SK-N-MC (cell line): ENCODE results near the gene NCAPG2.

Experiments used
- EZH2 ChIP-seq: fragments of 200-600 bp; sonication (generic); IDR thresholded peaks from one replicate; pipeline ENCODE4 v1.6.1; 2017; ENCODE audit warnings: antibody characterized with exemption
- FOXP2 ChIP-seq: optimal IDR thresholded peaks from 2 replicates; pipeline ENCODE3; 2011; ENCODE audit warnings: mild to moderate bottlenecking, moderate library complexity; ENCODE audit not compliant: insufficient read depth; ENCODE audit errors: extremely low read length, control extremely low read depth
- POLR2AphosphoS5 ChIP-seq: IDR thresholded peaks from 2 replicates; pipeline ENCODE4 v1.6.1; 2012; ENCODE audit warnings: mild to moderate bottlenecking, low read depth, low read length, borderline replicate concordance

DNA sequence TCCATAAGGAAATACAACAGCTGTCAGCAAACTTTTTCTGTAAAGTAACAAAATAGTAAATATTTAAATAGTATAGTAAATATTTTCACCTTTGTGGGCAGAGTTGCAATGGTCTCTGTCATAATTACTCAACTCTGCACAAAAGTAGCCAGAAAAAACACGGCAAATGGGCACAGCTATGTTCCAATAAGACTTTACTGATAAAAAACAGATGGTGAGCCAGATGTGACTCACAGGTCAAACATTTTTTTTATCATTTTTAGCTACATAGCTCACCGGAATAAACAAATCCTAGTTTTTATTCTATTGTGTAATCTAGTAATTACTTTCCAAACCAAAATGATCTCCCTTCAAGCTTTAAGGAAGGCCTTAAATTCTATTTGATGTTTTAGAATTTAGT, 55.3 kb downstream of the NCAPG2 start:
- TF ChIP-seq POLR2AphosphoS5 = no peak
- no peak for TF ChIP-seq FOXP2
- TF ChIP-seq EZH2 = no peak
